ENCODE measurements around the gene NT5C. TPM values are rescaled to one million over a fixed set of nuclear protein-coding genes. Genes with fewer than 3 reads are reported as not detected.

Gene NT5C
- total RNA-seq, 1 experiment from 2014 or later, result 116 TPM

- no peaks in the 10 kb centered on the region for H3K79me2 ChIP-seq (ENCODE audit: low read length)
- no peaks in the 10 kb centered on the region for H3F3A ChIP-seq (ENCODE audit: low read length, unreplicated experiment)
- no peaks in the 10 kb centered on the region for H3K9me2 ChIP-seq (replicated peaks; ENCODE audit: low read length)
- H2AFZ ChIP-seq (ENCODE audit: low read length), result no peak overlapping the region
- no TSS peak for BruUV-seq (replicated peaks)
- TF ChIP-seq, protein P1, sequence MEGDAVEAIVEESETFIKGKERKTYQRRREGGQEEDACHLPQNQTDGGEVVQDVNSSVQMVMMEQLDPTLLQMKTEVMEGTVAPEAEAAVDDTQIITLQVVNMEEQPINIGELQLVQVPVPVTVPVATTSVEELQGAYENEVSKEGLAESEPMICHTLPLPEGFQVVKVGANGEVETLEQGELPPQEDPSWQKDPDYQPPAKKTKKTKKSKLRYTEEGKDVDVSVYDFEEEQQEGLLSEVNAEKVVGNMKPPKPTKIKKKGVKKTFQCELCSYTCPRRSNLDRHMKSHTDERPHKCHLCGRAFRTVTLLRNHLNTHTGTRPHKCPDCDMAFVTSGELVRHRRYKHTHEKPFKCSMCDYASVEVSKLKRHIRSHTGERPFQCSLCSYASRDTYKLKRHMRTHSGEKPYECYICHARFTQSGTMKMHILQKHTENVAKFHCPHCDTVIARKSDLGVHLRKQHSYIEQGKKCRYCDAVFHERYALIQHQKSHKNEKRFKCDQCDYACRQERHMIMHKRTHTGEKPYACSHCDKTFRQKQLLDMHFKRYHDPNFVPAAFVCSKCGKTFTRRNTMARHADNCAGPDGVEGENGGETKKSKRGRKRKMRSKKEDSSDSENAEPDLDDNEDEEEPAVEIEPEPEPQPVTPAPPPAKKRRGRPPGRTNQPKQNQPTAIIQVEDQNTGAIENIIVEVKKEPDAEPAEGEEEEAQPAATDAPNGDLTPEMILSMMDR (conservative IDR thresholded peaks at IDR 0.05; ENCODE audit: low read depth, low read length), result no peak
- no peak for TF ChIP-seq EZH2phosphoT487 (IDR thresholded peaks at IDR 0.05; ENCODE audit: borderline replicate concordance, low read length)
- TF ChIP-seq EZH2 (IDR thresholded peaks at IDR 0.05; ENCODE audit: low read length, unreplicated experiment), result no peak
- DNase-seq (no peak), ATAC-seq (no peak)
- H3K9me3 ChIP-seq (ENCODE audit: low read length), result no peaks in the 10 kb centered on the region
- peaks cover 40% of the 10 kb centered on the region for H3K4me1 ChIP-seq (ENCODE audit: insufficient read depth, low read length)
- no peaks in the 10 kb centered on the region for H3K36me3 ChIP-seq (ENCODE audit: low read depth, low read length)
- no peak overlapping the region for H3K4me2 ChIP-seq (ENCODE audit: low read length)
- POLR2A ChIA-PET (ENCODE audit: unreplicated experiment), result no interaction called here
- no peak overlapping the region for H3K4me3 ChIP-seq (ENCODE audit: low read length)
- H3K27ac ChIP-seq (ENCODE audit: low read length), result no peak overlapping the region
- no peaks in the 10 kb centered on the region for H4K20me1 ChIP-seq (ENCODE audit: low read length)
- H3K9ac ChIP-seq (ENCODE audit: low read length), result no peak overlapping the region
- CTCF ChIA-PET, result interaction anchor here (0.8 to 1.0 kb wide), 2 partner anchors 13 to 22 kb away, joined by 3 to 4 read pairs; no protein-coding TSS in a partner anchor
- intact Hi-C loops (cut with micrococcal nuclease), result no loop called here
- no peaks in the 10 kb centered on the region for H3K27me3 ChIP-seq (ENCODE audit: low read length)
Observed at GRCh38 chr17:75091855-75092327, 39.7 kb downstream of the NT5C start.

GRCh38 chr17:75090871-75091854 lies 40.4 kb downstream of the NT5C start:
- Histone ChIP-seq H3K9me2 (replicated peaks; ENCODE audit: low read length) (no peaks in the 10 kb centered on the region), H3K9ac (ENCODE audit: low read length) (no peak overlapping the region), H3K9me3 (ENCODE audit: low read length) (no peaks in the 10 kb centered on the region), H3K27me3 (ENCODE audit: low read length) (no peaks in the 10 kb centered on the region), H3K4me2 (ENCODE audit: low read length) (no peak overlapping the region), H2AFZ (ENCODE audit: low read length) (no peak overlapping the region), H4K20me1 (ENCODE audit: low read length) (no peaks in the 10 kb centered on the region), H3K4me3 (ENCODE audit: low read length) (no peak overlapping the region), H3K27ac (ENCODE audit: low read length) (no peak overlapping the region), H3F3A (ENCODE audit: low read length, unreplicated experiment) (no peaks in the 10 kb centered on the region), H3K36me3 (ENCODE audit: low read depth, low read length) (no peaks in the 10 kb centered on the region), H3K4me1 (ENCODE audit: insufficient read depth, low read length) (peaks cover 34% of the 10 kb centered on the region), H3K79me2 (ENCODE audit: low read length) (no peaks in the 10 kb centered on the region)
- DNase-seq, result no peak
- BruUV-seq (replicated peaks), result no TSS peak
- ChIA-PET POLR2A (ENCODE audit: unreplicated experiment) (no interaction called here), CTCF (interaction anchor here (0.8 to 1.0 kb wide), 2 partner anchors 14 to 21 kb away, joined by 3 to 4 read pairs; no protein-coding TSS in a partner anchor)
- no peak for ATAC-seq
- TF ChIP-seq, protein P1 (conservative IDR thresholded peaks at IDR 0.05; ENCODE audit: low read depth, low read length), result no peak
- TF ChIP-seq EZH2phosphoT487 (IDR thresholded peaks at IDR 0.05; ENCODE audit: borderline replicate concordance, low read length) (no peak), EZH2 (IDR thresholded peaks at IDR 0.05; ENCODE audit: low read length, unreplicated experiment) (no peak)
- intact Hi-C loops (cut with micrococcal nuclease), result no loop called here

Data from PC-3 (cell line).